Endothelial cell of umbilical vein (primary cell): ENCODE data around the gene NAPB. TPM values are rescaled to one million over a fixed set of nuclear protein-coding genes. Genes with fewer than 3 reads are reported as not detected.

Source experiments
- BruUV-seq: library from RNA; stranded (reverse); fragments of 400-500 nt; replicated peaks from 2 replicates; lab custom pipeline; 2021; lab: Mats Ljungman, UMichigan
- CTCF ChIA-PET: fragments of 300-600, 350-600 bp; sonication (Branson Sonifier 250); formaldehyde crosslinking; loops from one replicate; lab custom pipeline; 2021; ENCODE audit warnings: antibody characterized with exemption, inconsistent platforms; lab: Charles Lee
- POLR2A ChIA-PET: fragments of 300-600, 350-600 bp; sonication (Branson Sonifier 250); formaldehyde crosslinking; loops from one replicate; lab custom pipeline; 2021; ENCODE audit warnings: antibody characterized with exemption, inconsistent platforms; lab: Charles Lee
- DNase-seq: peaks from one replicate; pipeline ENCODE4 v3.0.0-alpha.2; 2011; ENCODE audit warnings: low read depth, low spot score
- FAIRE-seq: peaks from 2 replicates; lab custom pipeline; 2011; peaks lifted over from hg19 to GRCh38; lab: Jason Lieb, UNC
- H2AFZ ChIP-seq: 2 replicates; pipeline ENCODE4 v1.6.0; 2012; ENCODE audit warnings: low read depth, low read length, control low read depth, inconsistent platforms
- H3K27ac ChIP-seq: 2 replicates; pipeline ENCODE4 v1.5.1; 2011; ENCODE audit warnings: low read depth, mild to moderate bottlenecking, control low read depth, low read length, moderate library complexity; ENCODE audit not compliant: insufficient read depth
- H3K27me3 ChIP-seq, 2 experiments: 2 replicates each; pipeline versions ENCODE4 v1.6.0 to v1.6.1; 2011; ENCODE audit warnings: low read length in 2 of 2, mixed read lengths in 1 of 2; ENCODE audit not compliant: control insufficient read depth in 2 of 2, insufficient read depth in 2 of 2
- H3K36me3 ChIP-seq, 2 experiments: 2 replicates in 1 of 2; 3 replicates in 1 of 2; pipeline ENCODE4 v1.5.1; 2011; ENCODE audit warnings: low read length in 2 of 2, mild to moderate bottlenecking in 1 of 2, moderate library complexity in 1 of 2; ENCODE audit not compliant: control insufficient read depth in 2 of 2, insufficient read depth in 2 of 2; ENCODE audit errors: extremely low read depth in 1 of 2
- H3K4me1 ChIP-seq: 3 replicates; pipeline ENCODE4 v1.5.1; 2011; ENCODE audit warnings: mild to moderate bottlenecking, low read length; ENCODE audit not compliant: control insufficient read depth, insufficient read depth; ENCODE audit errors: extremely low read depth
- H3K4me2 ChIP-seq: 2 replicates; pipeline ENCODE4 v1.6.1; 2011; ENCODE audit warnings: low read length, control low read depth, mixed read lengths; ENCODE audit not compliant: insufficient read depth
- H3K4me3 ChIP-seq, 3 experiments: fragments of 200-600 bp in 1 of 3; sonication (generic), shearing (Covaris generic) in 1 of 3; replicated peaks in 1 of 3; 2 replicates each; pipeline ENCODE4 v1.5.1; 2011 to 2016; ENCODE audit warnings: control low read depth in 3 of 3, low read length in 3 of 3, mild to moderate bottlenecking in 2 of 3, inconsistent platforms in 1 of 3, low read depth in 1 of 3, moderate library complexity in 1 of 3; ENCODE audit not compliant: insufficient read depth in 1 of 3
- H3K79me2 ChIP-seq: 2 replicates; pipeline ENCODE4 v1.6.0; 2012; ENCODE audit warnings: low read length, inconsistent platforms; ENCODE audit not compliant: control insufficient read depth, insufficient read depth
- H3K9ac ChIP-seq: replicated peaks from 2 replicates; pipeline ENCODE3; 2011; ENCODE audit warnings: low read length, control low read depth; ENCODE audit not compliant: insufficient read depth; ENCODE audit errors: extremely low read depth
- H3K9me1 ChIP-seq: replicated peaks from 3 replicates; pipeline ENCODE4 v1.6.0; 2011; ENCODE audit warnings: mild to moderate bottlenecking, low read length; ENCODE audit not compliant: control insufficient read depth, insufficient read depth; ENCODE audit errors: extremely low read depth
- H3K9me3 ChIP-seq: replicated peaks from 2 replicates; pipeline ENCODE4 v1.5.1; 2012; ENCODE audit warnings: low read length, inconsistent platforms; ENCODE audit not compliant: control insufficient read depth, insufficient read depth
- H4K20me1 ChIP-seq: replicated peaks from 2 replicates; pipeline ENCODE3; 2011; ENCODE audit warnings: mild to moderate bottlenecking, low read length; ENCODE audit not compliant: control insufficient read depth, insufficient read depth; ENCODE audit errors: extremely low read depth
- CTCF ChIP-seq, 2 donors: IDR thresholded peaks; 1 replicate in 1 of 2; 2 replicates in 1 of 2; pipeline ENCODE4 v1.5.1; 2011; ENCODE audit warnings: low read length in 2 of 2, mild to moderate bottlenecking in 2 of 2, moderate library complexity in 2 of 2, control low read depth in 1 of 2, inconsistent platforms in 1 of 2, low read depth in 1 of 2; ENCODE audit not compliant: insufficient read depth in 1 of 2; ENCODE audit errors: extremely low read depth in 1 of 2
- GATA2 ChIP-seq: IDR thresholded peaks from 2 replicates; pipeline ENCODE4 v1.7.0; 2011; ENCODE audit warnings: low read depth, mild to moderate bottlenecking, moderate library complexity, mixed read lengths, low read length; ENCODE audit not compliant: insufficient read length, insufficient read depth
- JUN ChIP-seq: IDR thresholded peaks from 2 replicates; pipeline ENCODE4 v1.6.1; 2011; ENCODE audit warnings: borderline replicate concordance, low read depth; ENCODE audit not compliant: insufficient read length, insufficient read depth
- MYC ChIP-seq: IDR thresholded peaks from one replicate; pipeline ENCODE4 v1.6.1; 2011; ENCODE audit warnings: mild to moderate bottlenecking, low read depth, low read length
- dilution Hi-C: fragments of 300-500 bp; cut with MboI; formaldehyde crosslinking; loops from one replicate; pipeline ENCODE4 v1.15.0; 2019; ENCODE audit warnings: low sequenced_read_pairs; ENCODE audit not compliant: extremely low pct_ligation_motif_present
- intact Hi-C: fragments of 100-400 bp; cut with micrococcal nuclease; formaldehyde crosslinking; loops from one replicate; pipeline ENCODE4 v1.10.0; 2022
- polyA plus RNA-seq, 4 experiments: library from polyadenylated mRNA; depleted of rRNA in 3 of 4; stranded (reverse) in 3 of 4; unstranded in 1 of 4; fragments of >200 nt; gene quantifications; 2 replicates each; pipeline versions ENCODE4 v1.2.1 to v1.2.3, GENCODE V29; 2011 to 2012; ENCODE audit warnings: missing spikeins in 1 of 4
- total RNA-seq: library from RNA; stranded (reverse); gene quantifications from 2 replicates; pipeline ENCODE4 v1.2.3, GENCODE V29; 2021
- TF ChIP-seq, protein P1 (sequence below): IDR thresholded peaks from 2 replicates; pipeline ENCODE4 v1.6.1; 2011; ENCODE audit not compliant: insufficient read depth, insufficient read length

NAPB gene
- total and polyA plus RNA-seq, 2 donors (not counting 3 experiments of a cell fraction or from before 2014, with no cell fraction given) = 4.7 to 10.1 TPM

- Histone ChIP-seq H3K27ac (no peak overlapping the region), H3K9me3 (no peaks in the 10 kb centered on the region), H4K20me1 (no peaks in the 10 kb centered on the region), H3K4me3 (no peak overlapping the region), H3K4me2 (no peak overlapping the region), H3K27me3 (no peaks in the 10 kb centered on the region), H2AFZ (no peak overlapping the region), H3K36me3 (no peaks in the 10 kb centered on the region), H3K4me1 (no peaks in the 10 kb centered on the region), H3K9me1 (no peaks in the 10 kb centered on the region), H3K79me2 (no peaks in the 10 kb centered on the region), H3K9ac (no peak overlapping the region)
- POLR2A ChIA-PET = no interaction called here
- CTCF ChIA-PET = interaction anchor here (0.6 to 4.1 kb wide), 17 partner anchors 10 to 226 kb away, joined by 3 to 31 read pairs (median 4); partner anchors contain the start of genes CST11, NAPB and NXT1
- no TSS peak for BruUV-seq
- TF ChIP-seq, protein P1, sequence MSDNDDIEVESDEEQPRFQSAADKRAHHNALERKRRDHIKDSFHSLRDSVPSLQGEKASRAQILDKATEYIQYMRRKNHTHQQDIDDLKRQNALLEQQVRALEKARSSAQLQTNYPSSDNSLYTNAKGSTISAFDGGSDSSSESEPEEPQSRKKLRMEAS = no peak
- TF ChIP-seq GATA2 (no peak), MYC (no peak), JUN (no peak), CTCF (IDR thresholded peaks at IDR 0.05; ENCODE audit: extremely low read depth in 1 of 2, insufficient read depth in 1 of 2, low read depth in 1 of 2, low read length in 2 of 2) (peak; percentile 80 to 90)
- intact Hi-C loops (loop anchor here (1.0 to 5.0 kb wide), 2 partner anchors 164 to 225 kb away; no protein-coding TSS in a partner anchor), dilution Hi-C loops (no loop called here)
- DNase-seq = peak; percentile 77
- peak; percentile 85 for FAIRE-seq
Measured at GRCh38 chr20:23441850-23442313, 20.6 kb upstream of the NAPB start.
